Type B pancreatic cell (in vitro differentiated cells): ENCODE results near the gene RGPD8. TPM values are rescaled to one million over a fixed set of nuclear protein-coding genes. Genes with fewer than 3 reads are reported as not detected.
A peak's percentile ranks its signal among the peaks of the same experiment; 100 is the strongest.
"Not testable (repeated sequence)": the region's sequence is repeated elsewhere in the genome, so short reads cannot be mapped to it uniquely, and the experiment has no call there.

ENCODE experiments used
- DNase-seq: peaks from one replicate; pipeline ENCODE4 v3.0.0; 2021; ENCODE audit warnings: mixed read lengths; ENCODE audit not compliant: unreplicated experiment; ENCODE audit errors: extremely low spot score
- H3K27ac Mint-ChIP-seq: 2 replicates; pipeline ENCODE4 v1.8.0; 2021; ENCODE audit warnings: mild to moderate bottlenecking, mixed read lengths
- H3K27me3 Mint-ChIP-seq: 2 replicates; pipeline ENCODE4 v1.8.0; 2021; ENCODE audit warnings: mixed read lengths
- H3K36me3 Mint-ChIP-seq: 2 replicates; pipeline ENCODE4 v1.8.0; 2021; ENCODE audit warnings: mixed read lengths
- H3K4me1 Mint-ChIP-seq: one replicate; pipeline ENCODE4 v1.8.0; 2021; ENCODE audit warnings: mixed read lengths; ENCODE audit not compliant: unreplicated experiment
- H3K4me3 Mint-ChIP-seq: 2 replicates; pipeline ENCODE4 v1.8.0; 2021; ENCODE audit warnings: mild to moderate bottlenecking, mixed read lengths
- H3K9me3 Mint-ChIP-seq: 2 replicates; pipeline ENCODE4 v1.8.0; 2021; ENCODE audit warnings: mixed read lengths
- CTCF ChIP-seq: fragments of 200-600 bp; sonication (generic); conservative IDR thresholded peaks from 2 replicates; pipeline ENCODE4 v1.5.0; 2021; ENCODE audit warnings: antibody characterized with exemption, mild to moderate bottlenecking
- total RNA-seq: library from RNA; stranded (reverse); gene quantifications from 2 replicates; pipeline ENCODE4 v1.2.1, GENCODE V29; 2021; ENCODE audit warnings: low replicate concordance

The RGPD8 gene
- total RNA-seq, 1 donor from 2014 or later = 10.7 TPM

DNA sequence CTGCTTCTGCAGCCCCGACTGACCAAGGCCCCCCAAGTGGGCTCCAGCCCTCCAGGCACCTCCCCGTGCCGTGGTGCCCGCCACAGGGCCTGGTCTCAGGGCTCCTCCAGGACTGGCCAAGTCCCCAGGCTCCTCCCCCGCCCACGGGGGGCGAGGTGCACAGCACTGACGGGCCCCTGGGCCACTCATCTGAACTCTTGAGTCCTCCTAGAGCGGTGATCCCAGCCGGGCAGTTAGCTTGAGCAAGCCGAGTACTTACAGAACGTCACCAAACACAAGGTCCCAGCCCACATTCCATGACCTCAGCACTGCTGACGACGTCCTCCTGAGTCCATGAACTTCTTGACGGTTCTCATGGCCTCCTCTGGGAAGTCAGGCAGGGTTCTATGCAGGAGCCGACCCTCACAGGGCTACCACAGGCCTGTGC, 4.0 kb upstream of the RGPD8 start:
- not testable (repeated sequence) for H3K36me3 Mint-ChIP-seq, H3K4me3 Mint-ChIP-seq, H3K9me3 Mint-ChIP-seq, H3K27ac Mint-ChIP-seq, DNase-seq, H3K4me1 Mint-ChIP-seq
- H3K27me3 Mint-ChIP-seq = peaks cover 12% of the 10 kb centered on the region

DNA sequence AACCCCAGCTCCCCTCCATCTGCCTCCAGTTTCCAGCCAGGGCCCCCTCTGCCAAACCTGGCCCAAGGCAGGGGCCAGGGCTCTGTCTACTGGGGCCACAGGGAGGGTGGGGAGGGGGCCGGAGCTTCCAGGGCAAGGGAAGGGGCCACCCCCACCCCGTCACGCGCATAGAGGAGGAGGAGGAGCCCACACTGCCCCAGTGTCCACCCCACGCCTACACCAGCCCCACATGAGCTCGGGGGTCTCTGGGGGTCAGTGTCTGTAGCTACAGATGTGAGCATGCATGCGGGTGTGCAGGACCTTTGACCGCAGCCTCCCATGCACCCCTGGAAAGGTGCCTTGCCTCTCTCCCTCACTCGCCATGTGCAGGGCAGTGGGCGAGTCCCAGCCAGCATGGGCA, 3.5 kb upstream of the RGPD8 start:
- not testable (repeated sequence) for H3K4me3 Mint-ChIP-seq, H3K4me1 Mint-ChIP-seq
- peaks cover 12% of the 10 kb centered on the region for H3K27me3 Mint-ChIP-seq

DNA sequence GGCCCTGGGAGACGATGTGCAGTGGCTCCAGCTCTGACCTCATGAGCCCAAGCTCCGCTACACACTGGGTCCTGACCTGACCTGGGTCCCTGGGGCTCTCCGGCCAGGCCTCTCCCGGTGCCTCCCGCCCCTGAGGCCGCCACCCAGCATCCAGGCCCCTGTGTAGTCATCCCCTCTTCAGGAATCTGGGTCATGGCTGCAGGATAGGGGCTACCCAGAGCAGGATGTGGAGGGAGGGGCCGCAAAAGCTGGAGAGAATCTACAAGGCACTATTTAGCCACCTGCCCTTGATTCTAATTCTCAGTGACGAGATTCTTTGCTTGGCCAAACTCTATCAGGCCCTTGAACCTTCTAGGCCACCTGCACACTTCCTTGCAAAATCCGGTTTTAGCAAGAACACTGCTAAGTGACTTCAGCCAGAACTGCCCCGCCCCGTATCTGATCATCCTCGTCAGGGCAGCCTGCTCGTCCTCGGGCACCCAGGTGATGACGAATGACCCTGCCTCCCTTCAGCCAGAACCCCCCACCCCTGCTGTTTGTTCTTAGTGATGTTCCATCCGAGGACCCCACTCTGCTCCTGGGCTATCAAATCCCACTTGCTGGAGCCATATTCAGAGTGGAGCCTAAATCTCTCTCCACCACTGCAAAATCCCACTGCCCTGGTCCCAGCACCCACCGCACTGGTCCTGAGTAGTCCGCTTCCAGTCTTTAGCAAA, 2.4 kb upstream of the RGPD8 start:
- H3K36me3 Mint-ChIP-seq, H3K4me1 Mint-ChIP-seq, H3K9me3 Mint-ChIP-seq, DNase-seq, H3K27ac Mint-ChIP-seq, H3K4me3 Mint-ChIP-seq: not testable (repeated sequence)
- H3K27me3 Mint-ChIP-seq = peaks cover 12% of the 10 kb centered on the region

More for the DNA sequence above, 3.5 kb upstream of the RGPD8 start:
- not testable (repeated sequence) for H3K27ac Mint-ChIP-seq, H3K9me3 Mint-ChIP-seq, DNase-seq, H3K36me3 Mint-ChIP-seq

GRCh38 chr2:112434890-112435715, 1.7 kb upstream of the RGPD8 start:
- not testable (repeated sequence) for H3K4me3 Mint-ChIP-seq, H3K9me3 Mint-ChIP-seq, DNase-seq, H3K36me3 Mint-ChIP-seq, H3K27me3 Mint-ChIP-seq, H3K27ac Mint-ChIP-seq, H3K4me1 Mint-ChIP-seq

GRCh38 chr2:112433932-112434730, 686 bp upstream of the RGPD8 start:
- peak overlapping the region; percentile 43 for H3K27ac Mint-ChIP-seq
- peaks cover 8% of the 10 kb centered on the region for H3K4me1 Mint-ChIP-seq
- no peaks in the 10 kb centered on the region for H3K9me3 Mint-ChIP-seq
- TF ChIP-seq CTCF = no peak
- H3K27me3 Mint-ChIP-seq = peaks cover 7% of the 10 kb centered on the region
- no peaks in the 10 kb centered on the region for H3K36me3 Mint-ChIP-seq
- no peak for DNase-seq
- no peak overlapping the region for H3K4me3 Mint-ChIP-seq

- H3K4me3 Mint-ChIP-seq = peak overlapping the region; percentile 75
- H3K36me3 Mint-ChIP-seq, H3K27me3 Mint-ChIP-seq, H3K27ac Mint-ChIP-seq, H3K9me3 Mint-ChIP-seq, DNase-seq, H3K4me1 Mint-ChIP-seq: not testable (repeated sequence)
Measured at GRCh38 chr2:112432735-112433479, 538 bp downstream of the RGPD8 start.

- DNase-seq, H3K36me3 Mint-ChIP-seq, H3K4me1 Mint-ChIP-seq, H3K27ac Mint-ChIP-seq, H3K27me3 Mint-ChIP-seq, H3K4me3 Mint-ChIP-seq, H3K9me3 Mint-ChIP-seq: not testable (repeated sequence)
Measured at GRCh38 chr2:112432390-112432734, 1.1 kb downstream of the RGPD8 start.

DNA sequence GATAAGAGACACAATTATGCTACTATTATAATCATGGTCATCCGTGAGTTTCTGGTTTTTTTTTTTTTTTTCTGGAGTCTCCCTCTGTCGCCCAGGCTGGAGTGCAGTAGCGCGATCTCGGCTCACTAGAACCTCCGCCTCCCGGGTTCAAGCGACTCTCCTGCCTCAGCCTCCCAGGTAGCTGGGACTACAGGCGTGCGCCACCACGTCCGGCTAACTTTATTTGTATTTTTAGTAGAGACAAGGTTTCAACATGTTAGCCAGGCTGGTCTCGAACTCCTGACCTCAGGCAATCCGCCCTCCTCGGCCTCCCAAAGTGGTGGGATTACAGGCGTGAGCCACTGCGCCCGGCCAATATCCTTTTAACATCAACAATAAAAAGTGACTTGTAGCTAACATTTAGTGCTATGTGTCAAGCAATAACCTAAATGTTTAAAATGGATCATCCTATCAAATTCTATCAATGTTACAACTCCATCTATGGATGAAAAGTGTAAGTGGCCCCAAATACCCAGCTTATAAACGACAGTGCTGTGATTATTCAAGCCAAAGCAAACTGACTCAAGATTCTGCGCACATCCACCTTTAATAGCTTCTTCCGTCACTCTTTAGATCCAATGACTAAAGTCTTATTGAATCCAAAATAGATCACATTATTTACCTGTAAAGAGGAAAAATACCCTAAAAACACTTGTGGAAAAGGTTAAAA, 1.7 kb downstream of the RGPD8 start:
- not testable (repeated sequence) for H3K27me3 Mint-ChIP-seq, H3K27ac Mint-ChIP-seq, H3K36me3 Mint-ChIP-seq, H3K9me3 Mint-ChIP-seq, H3K4me1 Mint-ChIP-seq, DNase-seq
- H3K4me3 Mint-ChIP-seq = peak overlapping the region; percentile 69

DNA sequence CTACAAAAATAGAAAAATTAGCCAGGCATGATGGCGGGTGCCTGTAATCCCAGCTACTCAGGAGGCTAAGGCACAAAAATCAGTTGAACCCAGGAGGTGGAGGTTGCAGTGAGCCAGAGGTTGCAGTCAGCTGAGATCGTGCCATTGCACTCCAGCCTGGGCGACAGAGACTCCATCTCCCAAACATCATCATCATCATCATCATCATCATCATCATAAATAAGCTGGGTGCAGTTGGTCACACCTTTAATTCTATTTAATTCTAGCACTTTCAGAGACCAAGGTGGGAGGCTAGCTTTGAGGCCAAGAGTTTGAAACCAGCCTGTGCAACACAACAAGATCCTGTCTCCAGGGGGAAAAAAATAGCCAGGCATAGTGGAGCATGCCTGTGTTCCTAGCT, 8.9 kb downstream of the RGPD8 start:
- not testable (repeated sequence) for H3K4me1 Mint-ChIP-seq, H3K27me3 Mint-ChIP-seq, H3K4me3 Mint-ChIP-seq, H3K36me3 Mint-ChIP-seq, H3K27ac Mint-ChIP-seq, H3K9me3 Mint-ChIP-seq, DNase-seq
